ENCODE data around the gene SPAG16.
A peak's percentile ranks its signal among the peaks of the same experiment; 100 is the strongest.

Gene SPAG16

GRCh38 chr2:213475433-213475832 is 191.2 kb downstream of the SPAG16 start:
- H3K36me3 ChIP-seq (ENCODE audit: control insufficient read depth, insufficient read depth, low read length, severe bottlenecking): no peaks in the 10 kb centered on the region
- H3K4me1 ChIP-seq (ENCODE audit: control insufficient read depth, insufficient read depth, low read length): no peaks in the 10 kb centered on the region
- no peak for DNase-seq (ENCODE audit: low read depth)
- peaks cover 24% of the 10 kb centered on the region for H3K9me3 ChIP-seq (ENCODE audit: control insufficient read depth, low read length)
- H3K9ac ChIP-seq (ENCODE audit: low read length): no peak overlapping the region
- peak overlapping the region; percentile 1 for H3K4me3 ChIP-seq (ENCODE audit: low read length)
- H3K27me3 ChIP-seq (replicated peaks; ENCODE audit: control insufficient read depth, insufficient read depth, low read length): no peaks in the 10 kb centered on the region

- peak; percentile 71 for DNase-seq (ENCODE audit: low read depth)
- Histone ChIP-seq H3K36me3 (ENCODE audit: control insufficient read depth, insufficient read depth, low read length, severe bottlenecking) (no peaks in the 10 kb centered on the region), H3K9me3 (ENCODE audit: control insufficient read depth, low read length) (peaks cover 24% of the 10 kb centered on the region), H3K4me3 (ENCODE audit: low read length) (no peak overlapping the region), H3K27me3 (replicated peaks; ENCODE audit: control insufficient read depth, insufficient read depth, low read length) (no peaks in the 10 kb centered on the region), H3K4me1 (ENCODE audit: control insufficient read depth, insufficient read depth, low read length) (no peaks in the 10 kb centered on the region), H3K9ac (ENCODE audit: low read length) (no peak overlapping the region)
Measured at GRCh38 chr2:213476641-213477040, 192.4 kb downstream of the SPAG16 start.

GRCh38 chr2:213490087-213490486 is 205.8 kb downstream of the SPAG16 start:
- peak; percentile 49 for DNase-seq (ENCODE audit: low read depth)
- H3K27me3 ChIP-seq (replicated peaks; ENCODE audit: control insufficient read depth, insufficient read depth, low read length): no peaks in the 10 kb centered on the region
- no peak overlapping the region for H3K4me3 ChIP-seq (ENCODE audit: low read length)
- H3K36me3 ChIP-seq (ENCODE audit: control insufficient read depth, insufficient read depth, low read length, severe bottlenecking): no peaks in the 10 kb centered on the region
- no peaks in the 10 kb centered on the region for H3K4me1 ChIP-seq (ENCODE audit: control insufficient read depth, insufficient read depth, low read length)
- no peaks in the 10 kb centered on the region for H3K9me3 ChIP-seq (ENCODE audit: control insufficient read depth, low read length)
- H3K9ac ChIP-seq (ENCODE audit: low read length): no peak overlapping the region

GRCh38 chr2:213491376-213491775 is 207.1 kb downstream of the SPAG16 start:
- Histone ChIP-seq H3K36me3 (ENCODE audit: control insufficient read depth, insufficient read depth, low read length, severe bottlenecking) (no peaks in the 10 kb centered on the region), H3K27me3 (replicated peaks; ENCODE audit: control insufficient read depth, insufficient read depth, low read length) (no peaks in the 10 kb centered on the region), H3K9me3 (ENCODE audit: control insufficient read depth, low read length) (no peaks in the 10 kb centered on the region), H3K4me3 (ENCODE audit: low read length) (no peak overlapping the region), H3K9ac (ENCODE audit: low read length) (no peak overlapping the region), H3K4me1 (ENCODE audit: control insufficient read depth, insufficient read depth, low read length) (no peaks in the 10 kb centered on the region)
- no peak for DNase-seq (ENCODE audit: low read depth)

GRCh38 chr2:213496226-213496625 is 212.0 kb downstream of the SPAG16 start:
- Histone ChIP-seq H3K4me3 (ENCODE audit: low read length) (no peak overlapping the region), H3K9me3 (ENCODE audit: control insufficient read depth, low read length) (no peaks in the 10 kb centered on the region), H3K9ac (ENCODE audit: low read length) (no peak overlapping the region), H3K27me3 (replicated peaks; ENCODE audit: control insufficient read depth, insufficient read depth, low read length) (no peaks in the 10 kb centered on the region), H3K36me3 (ENCODE audit: control insufficient read depth, insufficient read depth, low read length, severe bottlenecking) (no peaks in the 10 kb centered on the region), H3K4me1 (ENCODE audit: control insufficient read depth, insufficient read depth, low read length) (no peaks in the 10 kb centered on the region)
- no peak for DNase-seq (ENCODE audit: low read depth)

GRCh38 chr2:213500881-213501280 is 216.6 kb downstream of the SPAG16 start:
- Histone ChIP-seq H3K4me3 (ENCODE audit: low read length) (no peak overlapping the region), H3K9ac (ENCODE audit: low read length) (no peak overlapping the region), H3K36me3 (ENCODE audit: control insufficient read depth, insufficient read depth, low read length, severe bottlenecking) (no peaks in the 10 kb centered on the region), H3K4me1 (ENCODE audit: control insufficient read depth, insufficient read depth, low read length) (no peaks in the 10 kb centered on the region), H3K9me3 (ENCODE audit: control insufficient read depth, low read length) (no peaks in the 10 kb centered on the region), H3K27me3 (replicated peaks; ENCODE audit: control insufficient read depth, insufficient read depth, low read length) (no peaks in the 10 kb centered on the region)
- DNase-seq (ENCODE audit: low read depth): no peak

GRCh38 chr2:213524164-213524563 is 239.9 kb downstream of the SPAG16 start:
- H3K27me3 ChIP-seq (replicated peaks; ENCODE audit: control insufficient read depth, insufficient read depth, low read length): no peaks in the 10 kb centered on the region
- peaks cover 12% of the 10 kb centered on the region for H3K9me3 ChIP-seq (ENCODE audit: control insufficient read depth, low read length)
- H3K4me1 ChIP-seq (ENCODE audit: control insufficient read depth, insufficient read depth, low read length): no peaks in the 10 kb centered on the region
- no peaks in the 10 kb centered on the region for H3K36me3 ChIP-seq (ENCODE audit: control insufficient read depth, insufficient read depth, low read length, severe bottlenecking)
- no peak overlapping the region for H3K9ac ChIP-seq (ENCODE audit: low read length)
- H3K4me3 ChIP-seq (ENCODE audit: low read length): no peak overlapping the region
- DNase-seq (ENCODE audit: low read depth): no peak

GRCh38 chr2:213537579-213537978 is 253.3 kb downstream of the SPAG16 start:
- no peak for DNase-seq (ENCODE audit: low read depth)
- Histone ChIP-seq H3K27me3 (replicated peaks; ENCODE audit: control insufficient read depth, insufficient read depth, low read length) (no peaks in the 10 kb centered on the region), H3K36me3 (ENCODE audit: control insufficient read depth, insufficient read depth, low read length, severe bottlenecking) (no peaks in the 10 kb centered on the region), H3K4me3 (ENCODE audit: low read length) (no peak overlapping the region), H3K9me3 (ENCODE audit: control insufficient read depth, low read length) (no peaks in the 10 kb centered on the region), H3K4me1 (ENCODE audit: control insufficient read depth, insufficient read depth, low read length) (no peaks in the 10 kb centered on the region), H3K9ac (ENCODE audit: low read length) (no peak overlapping the region)

GRCh38 chr2:213544940-213545339 is 260.7 kb downstream of the SPAG16 start:
- Histone ChIP-seq H3K27me3 (replicated peaks; ENCODE audit: control insufficient read depth, insufficient read depth, low read length) (no peaks in the 10 kb centered on the region), H3K4me3 (ENCODE audit: low read length) (no peak overlapping the region), H3K9me3 (ENCODE audit: control insufficient read depth, low read length) (no peaks in the 10 kb centered on the region), H3K9ac (ENCODE audit: low read length) (no peak overlapping the region), H3K4me1 (ENCODE audit: control insufficient read depth, insufficient read depth, low read length) (no peaks in the 10 kb centered on the region), H3K36me3 (ENCODE audit: control insufficient read depth, insufficient read depth, low read length, severe bottlenecking) (no peaks in the 10 kb centered on the region)
- no peak for DNase-seq (ENCODE audit: low read depth)

- no peak for DNase-seq (ENCODE audit: low read depth)
- no peak overlapping the region for H3K9ac ChIP-seq (ENCODE audit: low read length)
- H3K9me3 ChIP-seq (ENCODE audit: control insufficient read depth, low read length): no peaks in the 10 kb centered on the region
- no peak overlapping the region for H3K4me3 ChIP-seq (ENCODE audit: low read length)
- H3K27me3 ChIP-seq (replicated peaks; ENCODE audit: control insufficient read depth, insufficient read depth, low read length): no peaks in the 10 kb centered on the region
- no peaks in the 10 kb centered on the region for H3K36me3 ChIP-seq (ENCODE audit: control insufficient read depth, insufficient read depth, low read length, severe bottlenecking)
- H3K4me1 ChIP-seq (ENCODE audit: control insufficient read depth, insufficient read depth, low read length): no peaks in the 10 kb centered on the region
Measured at GRCh38 chr2:213545481-213545880, 261.2 kb downstream of the SPAG16 start.

GRCh38 chr2:213545964-213546475 is 261.8 kb downstream of the SPAG16 start:
- no peaks in the 10 kb centered on the region for H3K27me3 ChIP-seq (replicated peaks; ENCODE audit: control insufficient read depth, insufficient read depth, low read length)
- no peak for DNase-seq (ENCODE audit: low read depth)

GRCh38 chr2:213551526-213551925 is 267.3 kb downstream of the SPAG16 start:
- Histone ChIP-seq H3K4me3 (ENCODE audit: low read length) (no peak overlapping the region), H3K36me3 (ENCODE audit: control insufficient read depth, insufficient read depth, low read length, severe bottlenecking) (no peaks in the 10 kb centered on the region), H3K9ac (ENCODE audit: low read length) (no peak overlapping the region), H3K4me1 (ENCODE audit: control insufficient read depth, insufficient read depth, low read length) (no peaks in the 10 kb centered on the region), H3K9me3 (ENCODE audit: control insufficient read depth, low read length) (peaks cover 12% of the 10 kb centered on the region), H3K27me3 (replicated peaks; ENCODE audit: control insufficient read depth, insufficient read depth, low read length) (no peaks in the 10 kb centered on the region)
- DNase-seq (ENCODE audit: low read depth): no peak

More at GRCh38 chr2:213545964-213546475, 261.8 kb downstream of the SPAG16 start:
- Histone ChIP-seq H3K9ac (ENCODE audit: low read length) (no peak overlapping the region), H3K4me3 (ENCODE audit: low read length) (no peak overlapping the region), H3K36me3 (ENCODE audit: control insufficient read depth, insufficient read depth, low read length, severe bottlenecking) (no peaks in the 10 kb centered on the region), H3K4me1 (ENCODE audit: control insufficient read depth, insufficient read depth, low read length) (no peaks in the 10 kb centered on the region), H3K9me3 (ENCODE audit: control insufficient read depth, low read length) (no peaks in the 10 kb centered on the region)

Measured in adipocyte (in vitro differentiated cells).